DOHH2 (cell line): ENCODE results near the gene TNNI2.

Experiments used
- H3F3A ChIP-seq: fragments of 200-600 bp; sonication (generic), shearing (Covaris generic); 2 replicates; pipeline ENCODE4 v1.6.0; 2016; ENCODE audit warnings: antibody characterized with exemption, mild to moderate bottlenecking; ENCODE audit not compliant: control insufficient read depth, insufficient read depth
- H3K27ac ChIP-seq: fragments of 200-600 bp; sonication (generic); 2 replicates; pipeline ENCODE4 v1.5.1; 2014; ENCODE audit warnings: low read depth, mild to moderate bottlenecking, low read length, moderate library complexity
- H3K27me3 ChIP-seq: fragments of 200-600 bp; sonication (generic); 2 replicates; pipeline ENCODE4 v1.6.1; 2014; ENCODE audit warnings: mild to moderate bottlenecking, low read length, mixed read lengths; ENCODE audit not compliant: control insufficient read depth
- H3K36me3 ChIP-seq: fragments of 200-600 bp; sonication (generic); 2 replicates; pipeline ENCODE4 v1.6.1; 2014; ENCODE audit warnings: mild to moderate bottlenecking, low read length, moderate library complexity, mixed read lengths; ENCODE audit not compliant: control insufficient read depth
- H3K4me1 ChIP-seq: fragments of 200-600 bp; sonication (generic); 2 replicates; pipeline ENCODE4 v1.6.1; 2014; ENCODE audit warnings: mild to moderate bottlenecking, low read length, mixed read lengths; ENCODE audit not compliant: control insufficient read depth
- H3K4me2 ChIP-seq: fragments of 200-600 bp; sonication (generic); 2 replicates; pipeline ENCODE4 v1.6.0; 2014; ENCODE audit warnings: mild to moderate bottlenecking, low read length, moderate library complexity
- H3K4me3 ChIP-seq: fragments of 200-600 bp; sonication (generic); 2 replicates; pipeline ENCODE4 v1.5.1; 2014; ENCODE audit warnings: mild to moderate bottlenecking, low read length, mixed read lengths
- H3K79me2 ChIP-seq: fragments of 200-600 bp; sonication (generic); 2 replicates; pipeline ENCODE4 v1.6.1; 2014; ENCODE audit warnings: mild to moderate bottlenecking, low read length, mixed read lengths; ENCODE audit not compliant: control insufficient read depth
- H3K9me2 ChIP-seq: fragments of 200-600 bp; sonication (generic); replicated peaks from 2 replicates; pipeline ENCODE4 v1.6.1; 2014; ENCODE audit warnings: mild to moderate bottlenecking, low read length, mixed read lengths; ENCODE audit not compliant: control insufficient read depth
- H3K9me3 ChIP-seq: fragments of 200-600 bp; sonication (generic); 2 replicates; pipeline ENCODE4 v1.6.1; 2014; ENCODE audit warnings: antibody characterized with exemption, low read length, mixed read lengths; ENCODE audit not compliant: control insufficient read depth, insufficient read depth
- H4K20me1 ChIP-seq: fragments of 200-600 bp; sonication (generic); 2 replicates; pipeline ENCODE4 v1.6.0; 2014; ENCODE audit warnings: low read depth, mild to moderate bottlenecking, antibody characterized with exemption, low read length, moderate library complexity; ENCODE audit not compliant: control insufficient read depth, insufficient read depth
- EZH2phosphoT487 ChIP-seq: fragments of 200-600 bp; sonication (generic); IDR thresholded peaks from 2 replicates; pipeline ENCODE4 v1.6.1; 2017; ENCODE audit warnings: borderline replicate concordance, mild to moderate bottlenecking, antibody characterized with exemption, low read length, moderate library complexity, mixed read lengths
- TF ChIP-seq, protein P1 (sequence below): fragments of 200-600 bp; sonication (generic); IDR thresholded peaks from one replicate; pipeline ENCODE4 v1.5.1; 2014; ENCODE audit warnings: antibody characterized with exemption, mild to moderate bottlenecking, low read depth, low read length; ENCODE audit not compliant: poor library complexity, severe bottlenecking

TNNI2 gene

DNA sequence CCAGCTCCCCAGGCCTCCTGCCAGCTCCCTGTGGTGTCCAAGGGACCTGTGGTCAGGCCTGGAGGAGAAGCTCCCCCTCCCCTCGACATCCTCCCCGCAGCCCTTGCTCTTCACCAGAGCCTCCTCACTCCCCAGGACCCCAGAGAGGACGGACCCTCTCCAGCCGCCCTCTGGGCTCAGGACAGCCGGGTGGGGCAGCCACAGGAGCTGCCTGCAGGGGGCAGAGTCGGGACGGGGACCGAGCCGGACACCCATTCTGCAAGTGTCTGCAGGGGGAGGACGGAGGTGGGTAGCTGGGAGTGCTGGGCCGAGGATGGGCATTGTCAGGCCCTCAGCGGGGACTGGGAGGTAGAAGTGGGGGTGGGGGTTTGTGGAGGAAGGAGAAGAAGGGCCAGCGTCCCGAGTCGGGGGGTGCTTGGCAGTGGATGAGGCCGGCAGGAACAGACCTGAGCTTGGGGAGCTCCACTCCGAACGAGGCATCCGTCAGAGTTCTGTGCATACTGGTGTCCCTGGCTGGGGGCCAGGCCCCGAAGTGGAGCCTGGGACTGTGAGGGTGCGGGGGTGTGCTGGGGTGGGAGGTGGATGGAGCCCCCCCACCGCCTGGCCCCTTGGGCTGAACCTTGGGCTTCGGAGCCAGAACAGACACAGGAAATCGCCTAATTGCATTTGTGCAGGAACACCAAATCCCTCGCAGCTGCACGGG, 37.7 kb downstream of the TNNI2 start:
- Histone ChIP-seq H3F3A (no peaks in the 10 kb centered on the region), H3K9me3 (no peaks in the 10 kb centered on the region), H3K27ac (no peak overlapping the region), H3K79me2 (peaks cover 7% of the 10 kb centered on the region), H3K4me1 (peaks cover 12% of the 10 kb centered on the region), H3K4me3 (no peak overlapping the region), H3K9me2 (no peaks in the 10 kb centered on the region), H3K4me2 (no peak overlapping the region), H3K27me3 (no peaks in the 10 kb centered on the region), H4K20me1 (peaks cover 3% of the 10 kb centered on the region; the same call in 1 of the 2 replicates), H3K36me3 (no peaks in the 10 kb centered on the region; the same call in 1 of the 2 replicates)
- TF ChIP-seq EZH2phosphoT487, result no peak
- TF ChIP-seq, protein P1, sequence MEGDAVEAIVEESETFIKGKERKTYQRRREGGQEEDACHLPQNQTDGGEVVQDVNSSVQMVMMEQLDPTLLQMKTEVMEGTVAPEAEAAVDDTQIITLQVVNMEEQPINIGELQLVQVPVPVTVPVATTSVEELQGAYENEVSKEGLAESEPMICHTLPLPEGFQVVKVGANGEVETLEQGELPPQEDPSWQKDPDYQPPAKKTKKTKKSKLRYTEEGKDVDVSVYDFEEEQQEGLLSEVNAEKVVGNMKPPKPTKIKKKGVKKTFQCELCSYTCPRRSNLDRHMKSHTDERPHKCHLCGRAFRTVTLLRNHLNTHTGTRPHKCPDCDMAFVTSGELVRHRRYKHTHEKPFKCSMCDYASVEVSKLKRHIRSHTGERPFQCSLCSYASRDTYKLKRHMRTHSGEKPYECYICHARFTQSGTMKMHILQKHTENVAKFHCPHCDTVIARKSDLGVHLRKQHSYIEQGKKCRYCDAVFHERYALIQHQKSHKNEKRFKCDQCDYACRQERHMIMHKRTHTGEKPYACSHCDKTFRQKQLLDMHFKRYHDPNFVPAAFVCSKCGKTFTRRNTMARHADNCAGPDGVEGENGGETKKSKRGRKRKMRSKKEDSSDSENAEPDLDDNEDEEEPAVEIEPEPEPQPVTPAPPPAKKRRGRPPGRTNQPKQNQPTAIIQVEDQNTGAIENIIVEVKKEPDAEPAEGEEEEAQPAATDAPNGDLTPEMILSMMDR, result peak; percentile 55

DNA sequence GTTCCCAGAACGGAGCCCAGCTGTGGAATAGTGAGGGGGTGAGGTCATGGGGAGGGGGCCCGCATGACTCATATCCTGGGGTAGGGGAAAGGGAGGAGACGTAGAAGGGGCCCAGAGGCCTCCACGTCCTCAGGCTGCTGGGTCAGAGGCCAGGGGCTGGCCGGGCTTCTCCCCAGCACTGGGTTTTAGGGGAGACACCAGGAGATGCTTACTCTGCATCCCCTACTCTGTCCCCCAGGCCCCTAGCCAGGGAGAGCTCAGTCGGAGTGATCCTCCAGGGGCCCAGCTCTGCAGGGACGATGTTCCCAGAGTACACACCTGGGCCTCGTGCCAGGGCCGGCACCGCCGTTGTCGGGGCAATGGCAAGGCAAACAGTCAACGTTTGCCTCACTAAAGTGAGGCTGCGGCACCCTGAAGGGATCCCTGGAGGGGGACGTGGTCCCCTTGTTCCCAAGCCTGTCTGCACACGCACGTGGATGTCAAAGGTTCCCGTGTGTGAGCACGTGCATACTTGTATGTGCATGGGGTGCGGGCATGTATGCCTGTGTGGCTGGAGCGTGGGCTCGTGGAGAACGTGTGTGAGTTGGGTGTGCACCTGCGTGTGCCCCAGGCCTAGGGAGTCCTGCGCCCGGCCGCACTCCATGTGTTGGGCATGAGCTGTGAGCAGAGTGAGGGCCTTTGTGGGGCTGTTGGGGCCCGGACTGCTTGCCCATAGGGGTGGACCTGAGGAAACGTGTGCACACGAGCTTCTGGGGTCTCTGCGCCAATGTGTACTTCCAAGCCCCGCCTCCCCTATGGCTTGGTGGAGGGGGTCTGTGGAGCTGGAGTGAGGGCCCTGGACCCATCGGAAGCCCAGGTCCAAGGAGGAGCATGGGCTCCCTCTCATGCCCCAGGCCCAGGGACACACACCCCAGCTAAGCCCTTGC, 38.7 kb downstream of the TNNI2 start:
- H3K9me3 ChIP-seq, result no peaks in the 10 kb centered on the region
- H3K4me3 ChIP-seq, result no peak overlapping the region
- H3F3A ChIP-seq, result no peaks in the 10 kb centered on the region
- H3K4me1 ChIP-seq, result peaks cover 21% of the 10 kb centered on the region
- no peaks in the 10 kb centered on the region; the same call in 1 of the 2 replicates for H3K36me3 ChIP-seq
- no peak overlapping the region for H3K27ac ChIP-seq
- H3K4me2 ChIP-seq, result no peak overlapping the region
- peaks cover 6% of the 10 kb centered on the region for H3K79me2 ChIP-seq
- no peaks in the 10 kb centered on the region for H3K9me2 ChIP-seq
- no peaks in the 10 kb centered on the region for H3K27me3 ChIP-seq
- peaks cover 3% of the 10 kb centered on the region; the same call in 1 of the 2 replicates for H4K20me1 ChIP-seq
- TF ChIP-seq EZH2phosphoT487, result no peak

DNA sequence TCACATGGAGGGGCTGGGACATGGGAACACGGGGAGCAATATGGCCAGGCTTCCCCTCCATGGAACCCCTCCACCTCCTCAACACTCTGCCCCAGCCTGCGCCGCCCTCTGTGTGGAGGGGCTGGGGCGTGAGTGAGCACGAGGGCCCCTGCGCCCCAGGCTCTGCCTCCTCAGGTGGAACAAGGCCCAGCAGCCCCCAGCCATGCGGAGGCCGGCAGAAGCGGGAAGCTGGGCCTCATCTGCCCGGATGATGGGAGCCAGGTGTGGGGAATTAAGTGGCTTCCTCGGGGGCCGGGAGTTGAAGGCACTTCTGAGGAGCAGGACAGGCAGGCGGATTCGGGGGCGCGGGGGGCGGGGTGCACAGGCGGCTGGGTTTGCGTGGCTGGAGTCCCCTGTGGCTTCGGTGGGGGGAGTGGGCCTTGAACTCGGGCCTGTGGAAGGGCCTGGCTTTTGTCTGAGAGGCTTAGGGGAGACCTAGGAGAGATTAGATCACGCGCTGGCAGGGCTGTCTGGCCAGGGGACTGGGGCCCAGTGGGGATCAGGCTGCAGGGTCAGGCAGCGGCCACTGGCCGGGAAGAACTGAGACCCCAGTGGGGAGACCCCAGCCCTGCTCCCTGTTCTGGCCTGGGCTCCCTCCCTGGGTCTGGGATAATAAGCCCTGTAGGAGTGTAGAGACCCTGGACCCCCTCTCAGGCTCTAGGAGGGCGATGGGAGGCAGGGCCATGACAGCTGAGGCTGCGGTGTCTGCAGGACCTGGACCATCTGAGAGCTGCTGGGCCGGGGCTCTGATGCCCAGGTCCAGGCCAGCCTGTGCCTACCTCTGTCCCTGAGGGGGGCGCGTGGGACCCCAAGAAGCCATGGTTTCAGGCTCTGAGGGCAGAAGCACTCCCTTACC, 39.6 kb downstream of the TNNI2 start:
- peaks cover 6% of the 10 kb centered on the region for H3K79me2 ChIP-seq
- no peak overlapping the region for H3K4me2 ChIP-seq
- peaks cover 8% of the 10 kb centered on the region for H3K36me3 ChIP-seq
- no peaks in the 10 kb centered on the region for H3F3A ChIP-seq
- H3K4me1 ChIP-seq, result peaks cover 21% of the 10 kb centered on the region
- peaks cover 3% of the 10 kb centered on the region; the same call in 1 of the 2 replicates for H4K20me1 ChIP-seq
- no peaks in the 10 kb centered on the region for H3K27me3 ChIP-seq
- TF ChIP-seq EZH2phosphoT487, result no peak
- TF ChIP-seq, protein P1, result no peak
- H3K9me2 ChIP-seq, result no peaks in the 10 kb centered on the region
- no peaks in the 10 kb centered on the region for H3K9me3 ChIP-seq
- no peak overlapping the region for H3K4me3 ChIP-seq
- H3K27ac ChIP-seq, result no peak overlapping the region
